Peyer's patch (tissue), 4 donors: ENCODE data around the gene CRKL.

Source experiments
- CTCF ChIP-seq, 6 experiments: fragments of 450-650 bp in 4 of 6; fragments of 200-600 bp in 2 of 6; sonication (generic) in 1 of 6; IDR thresholded peaks; one replicate each; pipeline ENCODE4 v1.5.1; 2017 to 2019; ENCODE audit warnings: antibody characterized with exemption in 6 of 6, mild to moderate bottlenecking in 3 of 6, moderate library complexity in 1 of 6
- POLR2A ChIP-seq, 2 donors: fragments of 450-650 bp; IDR thresholded peaks; one replicate each; pipeline ENCODE4 v1.5.1; 2017; ENCODE audit warnings: antibody characterized with exemption in 2 of 2, mild to moderate bottlenecking in 2 of 2, moderate library complexity in 2 of 2

- TF ChIP-seq CTCF (IDR thresholded peaks at IDR 0.05), result no peak
- TF ChIP-seq POLR2A (IDR thresholded peaks at IDR 0.05), result no peak
Observed at GRCh38 chr22:20987375-20987774, 70.2 kb downstream of the CRKL start.
